ENCODE measurements around the gene CHRM4. TPM values are rescaled to one million over a fixed set of nuclear protein-coding genes. Genes with fewer than 3 reads are reported as not detected.

The CHRM4 gene
- total RNA-seq, 1 donor from 2014 or later: 0.42 TPM

DNA sequence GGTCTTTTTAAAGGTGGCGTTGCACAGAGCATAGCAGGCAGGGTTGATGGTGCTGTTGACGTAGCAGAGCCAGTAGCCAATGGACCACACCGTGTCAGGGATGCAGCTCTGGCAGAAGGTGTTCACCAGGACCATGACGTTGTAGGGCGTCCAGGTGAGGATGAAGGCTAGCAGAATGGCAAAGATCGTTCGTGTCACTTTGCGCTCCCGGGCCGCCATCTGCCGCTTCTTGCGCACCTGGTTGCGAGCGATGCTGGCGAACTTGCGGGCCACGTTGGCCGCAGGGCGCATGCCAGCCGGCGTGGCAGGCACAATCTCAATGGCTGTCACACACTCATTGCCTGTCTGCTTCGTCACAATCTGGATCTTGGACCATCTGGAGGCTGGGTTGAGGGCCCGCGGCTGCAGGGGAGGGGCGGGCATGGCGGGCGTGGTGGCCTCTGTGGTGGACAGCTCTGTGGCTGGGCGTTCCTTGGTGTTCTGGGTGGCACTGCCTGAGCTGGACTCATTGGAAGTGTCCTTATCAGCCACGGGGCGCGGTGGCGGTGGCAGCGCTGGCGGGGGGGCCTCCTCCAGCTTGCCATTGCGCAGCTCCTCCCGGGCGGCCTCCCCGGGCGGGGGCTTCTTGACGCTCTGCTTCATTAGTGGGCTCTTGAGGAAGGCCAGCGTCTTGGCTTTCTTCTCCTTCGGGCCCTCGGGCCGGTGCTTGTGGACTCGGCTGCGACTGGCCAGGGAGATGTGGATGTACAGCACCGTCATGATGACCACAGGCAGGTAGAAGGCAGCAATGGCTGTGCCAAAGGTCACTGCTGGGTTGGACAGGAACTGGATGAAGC, 6.2 kb downstream of the CHRM4 start:
- peak; percentile 90 for DNase-seq (ENCODE audit: low spot score)
- Mint-ChIP-seq H3K4me1 (ENCODE audit: low read depth) (peaks cover 25% of the 10 kb centered on the region), H3K27me3 (ENCODE audit: low read depth) (peaks cover 11% of the 10 kb centered on the region), H3K27ac (ENCODE audit: unreplicated experiment) (no peak overlapping the region), H3K4me3 (ENCODE audit: unreplicated experiment) (no peak overlapping the region), H3K9me3 (ENCODE audit: low read depth) (no peaks in the 10 kb centered on the region), H3K36me3 (ENCODE audit: low read depth) (no peaks in the 10 kb centered on the region)
- TF ChIP-seq, protein P1, sequence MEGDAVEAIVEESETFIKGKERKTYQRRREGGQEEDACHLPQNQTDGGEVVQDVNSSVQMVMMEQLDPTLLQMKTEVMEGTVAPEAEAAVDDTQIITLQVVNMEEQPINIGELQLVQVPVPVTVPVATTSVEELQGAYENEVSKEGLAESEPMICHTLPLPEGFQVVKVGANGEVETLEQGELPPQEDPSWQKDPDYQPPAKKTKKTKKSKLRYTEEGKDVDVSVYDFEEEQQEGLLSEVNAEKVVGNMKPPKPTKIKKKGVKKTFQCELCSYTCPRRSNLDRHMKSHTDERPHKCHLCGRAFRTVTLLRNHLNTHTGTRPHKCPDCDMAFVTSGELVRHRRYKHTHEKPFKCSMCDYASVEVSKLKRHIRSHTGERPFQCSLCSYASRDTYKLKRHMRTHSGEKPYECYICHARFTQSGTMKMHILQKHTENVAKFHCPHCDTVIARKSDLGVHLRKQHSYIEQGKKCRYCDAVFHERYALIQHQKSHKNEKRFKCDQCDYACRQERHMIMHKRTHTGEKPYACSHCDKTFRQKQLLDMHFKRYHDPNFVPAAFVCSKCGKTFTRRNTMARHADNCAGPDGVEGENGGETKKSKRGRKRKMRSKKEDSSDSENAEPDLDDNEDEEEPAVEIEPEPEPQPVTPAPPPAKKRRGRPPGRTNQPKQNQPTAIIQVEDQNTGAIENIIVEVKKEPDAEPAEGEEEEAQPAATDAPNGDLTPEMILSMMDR (IDR thresholded peaks at IDR 0.05): no peak

DNA sequence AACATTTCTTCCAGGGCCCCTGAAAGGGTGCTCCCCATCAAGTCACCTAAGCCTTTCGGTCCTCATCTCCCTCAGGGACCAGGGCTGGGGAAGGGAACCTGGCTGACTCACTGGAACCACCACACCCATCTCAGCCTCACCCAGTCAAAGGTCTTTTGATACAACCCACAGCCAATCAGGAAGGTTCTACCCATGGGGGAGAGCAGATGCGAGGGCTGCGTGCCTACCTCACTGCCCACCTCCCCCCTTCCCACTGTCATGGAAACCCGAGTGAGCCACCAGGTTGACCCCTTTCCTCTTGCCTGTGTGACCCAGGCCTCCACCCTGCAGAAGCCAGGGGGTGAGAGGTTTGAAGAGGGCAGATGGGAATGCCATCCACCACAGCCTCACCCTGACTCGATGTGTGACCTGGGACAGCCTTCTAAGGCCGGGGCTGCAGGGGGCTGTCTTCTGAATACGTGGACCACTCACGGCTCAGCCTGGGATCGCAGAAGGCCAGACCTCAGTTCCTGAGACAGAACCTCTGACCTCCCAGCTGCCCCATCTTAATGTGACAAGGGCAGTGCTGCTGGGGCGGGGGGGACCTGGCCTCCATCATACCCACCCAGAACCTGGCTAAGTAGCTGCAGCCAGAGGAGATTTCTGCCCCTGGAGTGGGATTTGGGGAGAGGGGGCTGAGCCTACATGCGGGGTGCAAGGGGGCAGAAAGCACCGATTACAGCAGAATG, 7.4 kb downstream of the CHRM4 start:
- H3K4me1 Mint-ChIP-seq (ENCODE audit: low read depth): peaks cover 14% of the 10 kb centered on the region
- H3K27me3 Mint-ChIP-seq (ENCODE audit: low read depth): peaks cover 10% of the 10 kb centered on the region
- TF ChIP-seq, protein P1 (IDR thresholded peaks at IDR 0.05): no peak
- no peak overlapping the region for H3K27ac Mint-ChIP-seq (ENCODE audit: unreplicated experiment)
- no peak overlapping the region for H3K4me3 Mint-ChIP-seq (ENCODE audit: unreplicated experiment)
- no peaks in the 10 kb centered on the region for H3K36me3 Mint-ChIP-seq (ENCODE audit: low read depth)
- no peak for DNase-seq (ENCODE audit: low spot score)
- no peaks in the 10 kb centered on the region for H3K9me3 Mint-ChIP-seq (ENCODE audit: low read depth)

DNA sequence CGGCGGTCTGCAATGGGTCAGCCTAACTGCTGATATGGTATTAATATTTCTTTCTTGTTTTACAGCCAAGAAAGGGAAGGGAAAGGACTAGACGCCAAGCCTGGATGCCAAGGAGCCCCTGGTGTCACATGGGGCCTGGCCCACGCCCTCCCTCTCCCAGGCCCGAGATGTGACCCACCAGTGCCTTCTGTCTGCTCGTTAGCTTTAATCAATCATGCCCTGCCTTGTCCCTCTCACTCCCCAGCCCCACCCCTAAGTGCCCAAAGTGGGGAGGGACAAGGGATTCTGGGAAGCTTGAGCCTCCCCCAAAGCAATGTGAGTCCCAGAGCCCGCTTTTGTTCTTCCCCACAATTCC, 8.2 kb downstream of the CHRM4 start:
- no peaks in the 10 kb centered on the region for H3K36me3 Mint-ChIP-seq (ENCODE audit: low read depth)
- TF ChIP-seq, protein P1 (IDR thresholded peaks at IDR 0.05): peak; percentile 35
- no peak overlapping the region for H3K27ac Mint-ChIP-seq (ENCODE audit: unreplicated experiment)
- H3K4me3 Mint-ChIP-seq (ENCODE audit: unreplicated experiment): no peak overlapping the region
- peaks cover 9% of the 10 kb centered on the region for H3K27me3 Mint-ChIP-seq (ENCODE audit: low read depth)
- no peak for DNase-seq (ENCODE audit: low spot score)
- H3K9me3 Mint-ChIP-seq (ENCODE audit: low read depth): no peaks in the 10 kb centered on the region
- peaks cover 11% of the 10 kb centered on the region for H3K4me1 Mint-ChIP-seq (ENCODE audit: low read depth)

DNA sequence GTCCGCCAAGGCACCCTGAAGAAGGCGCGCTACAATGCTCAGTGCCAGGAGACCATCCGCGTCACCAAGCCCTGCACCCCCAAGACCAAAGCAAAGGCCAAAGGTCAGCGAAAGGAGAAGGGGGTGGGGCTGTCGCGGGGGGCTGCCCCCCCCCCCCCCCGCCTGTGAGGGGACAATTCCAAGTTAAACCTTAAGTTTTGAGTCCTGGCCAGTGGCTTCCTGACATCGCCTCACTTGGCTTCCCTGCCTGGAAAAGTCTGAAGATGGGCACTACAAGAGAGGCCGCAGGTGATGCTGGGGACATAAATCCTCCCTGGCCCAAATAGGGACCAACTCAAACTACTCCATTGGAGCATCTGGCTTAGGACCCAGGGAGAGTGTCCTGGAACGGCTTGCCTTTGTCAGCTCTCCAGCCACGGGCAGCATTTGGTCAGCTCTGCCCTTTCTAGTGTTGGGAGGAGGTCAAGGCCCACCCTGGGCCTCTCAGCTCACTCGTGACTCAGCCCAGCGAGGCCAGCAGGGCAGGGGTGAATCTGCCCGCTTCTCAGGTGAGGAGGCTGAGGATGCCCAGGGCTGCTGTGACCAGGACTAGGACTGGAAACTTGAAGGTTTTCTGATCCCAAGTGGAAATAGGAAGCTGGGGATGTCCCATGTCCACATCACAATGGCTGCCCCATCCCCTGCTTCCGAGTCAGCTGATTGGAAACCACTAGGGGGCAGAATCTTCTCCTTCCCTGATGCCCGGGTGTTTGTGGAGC, 8.8 kb downstream of the CHRM4 start:
- DNase-seq (ENCODE audit: low spot score): no peak
- TF ChIP-seq, protein P1 (IDR thresholded peaks at IDR 0.05): peak; percentile 76
- peak overlapping the region; percentile 70 for H3K4me3 Mint-ChIP-seq (ENCODE audit: unreplicated experiment)
- H3K9me3 Mint-ChIP-seq (ENCODE audit: low read depth): no peaks in the 10 kb centered on the region
- H3K4me1 Mint-ChIP-seq (ENCODE audit: low read depth): peaks cover 5% of the 10 kb centered on the region
- H3K36me3 Mint-ChIP-seq (ENCODE audit: low read depth): peaks cover under 1% of the 10 kb centered on the region
- H3K27me3 Mint-ChIP-seq (ENCODE audit: low read depth): peaks cover 4% of the 10 kb centered on the region
- H3K27ac Mint-ChIP-seq (ENCODE audit: unreplicated experiment): no peak overlapping the region

Data from chondrocyte (in vitro differentiated cells).